HPDE6-E6E7 (cell line): ENCODE measurements around the gene C6orf58.

Experiments used
- DNase-seq: peaks from one replicate; pipeline ENCODE4 v3.0.0; 2011; ENCODE audit warnings: missing footprints; ENCODE audit errors: extremely low spot score

Gene C6orf58

GRCh38 chr6:127576874-127577273, at the start of gene C6orf58:
Gene C6orf58 (plus strand): TSS chr6:127577174. CDS start chr6:127577186, 12 bp downstream.
- no peak for DNase-seq

- no peak for DNase-seq
Measured at GRCh38 chr6:127533011-127533410, 44.0 kb upstream of the C6orf58 start.

- DNase-seq = no peak
Measured at GRCh38 chr6:127533736-127534135, 43.2 kb upstream of the C6orf58 start.

- no peak for DNase-seq
Measured at GRCh38 chr6:127538750-127539264, 38.2 kb upstream of the C6orf58 start.

- DNase-seq = no peak
Measured at GRCh38 chr6:127539272-127539671, 37.7 kb upstream of the C6orf58 start.

- DNase-seq = no peak
Measured at GRCh38 chr6:127547215-127547614, 29.8 kb upstream of the C6orf58 start.

- no peak for DNase-seq
Measured at GRCh38 chr6:127547904-127548649, 28.9 kb upstream of the C6orf58 start.

- DNase-seq = no peak
Measured at GRCh38 chr6:127550403-127550802, 26.6 kb upstream of the C6orf58 start.

GRCh38 chr6:127554435-127555006, 22.5 kb upstream of the C6orf58 start:
- DNase-seq = peak; percentile 46

GRCh38 chr6:127561660-127562059, 15.3 kb upstream of the C6orf58 start:
- DNase-seq = no peak

- DNase-seq = no peak
Measured at GRCh38 chr6:127564761-127565160, 12.2 kb upstream of the C6orf58 start.

GRCh38 chr6:127566119-127566518, 10.9 kb upstream of the C6orf58 start:
- DNase-seq = no peak

- DNase-seq = no peak
Measured at GRCh38 chr6:127566651-127567050, 10.3 kb upstream of the C6orf58 start.

- no peak for DNase-seq
Measured at GRCh38 chr6:127567476-127567875, 9.5 kb upstream of the C6orf58 start.

GRCh38 chr6:127570739-127571389, 6.1 kb upstream of the C6orf58 start:
- no peak for DNase-seq

GRCh38 chr6:127578900-127579299, 1.9 kb downstream of the C6orf58 start:
- DNase-seq = no peak

GRCh38 chr6:127581576-127581975, 4.6 kb downstream of the C6orf58 start:
- no peak for DNase-seq

- DNase-seq = peak; percentile 44
Measured at GRCh38 chr6:127582777-127583462, 5.9 kb downstream of the C6orf58 start.

GRCh38 chr6:127585123-127585522, 8.1 kb downstream of the C6orf58 start:
- no peak for DNase-seq

GRCh38 chr6:127586372-127586771, 9.4 kb downstream of the C6orf58 start:
- no peak for DNase-seq

GRCh38 chr6:127587875-127588274, 10.9 kb downstream of the C6orf58 start:
- DNase-seq = no peak

GRCh38 chr6:127589135-127589534, 12.2 kb downstream of the C6orf58 start:
- DNase-seq = no peak
